HG03439 (cell line): ENCODE data around the gene CPM.
"Not testable (repeated sequence)": the region's sequence is repeated elsewhere in the genome, so short reads cannot be mapped to it uniquely, and the experiment has no call there.

ENCODE experiments used
- ATAC-seq: cut with Tn5 transposase; IDR thresholded peaks from one replicate; pipeline ENCODE4 v1.9.1; 2021; ENCODE audit warnings: mild to moderate bottlenecking, moderate library complexity; ENCODE audit not compliant: unreplicated experiment

CPM gene

DNA sequence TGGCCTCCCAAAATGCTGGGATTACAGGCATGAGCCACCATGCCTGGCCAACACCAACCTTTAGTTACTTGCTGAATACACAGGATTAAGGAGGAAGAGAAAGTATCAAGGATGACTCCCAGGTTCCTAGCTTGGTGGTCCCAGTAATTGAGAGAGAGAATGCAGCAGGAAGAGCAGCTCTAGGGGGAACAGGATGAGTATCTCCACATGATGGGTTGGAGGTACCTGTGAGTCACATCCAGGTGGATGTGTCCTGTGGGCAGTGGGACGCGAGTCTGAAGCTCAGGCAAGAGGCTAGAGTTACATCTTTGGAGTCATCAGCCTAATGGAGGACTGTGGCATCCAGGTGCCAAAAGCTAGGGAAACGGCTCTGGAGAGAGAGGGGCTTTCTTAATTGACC lies 77.9 kb downstream of the CPM start:
- ATAC-seq = no peak

GRCh38 chr12:68854554-68854953 lies 78.4 kb downstream of the CPM start:
- no peak for ATAC-seq

- no peak for ATAC-seq
These were observed 78.9 kb downstream of the CPM start for GRCh38 chr12:68854078-68854468.

DNA sequence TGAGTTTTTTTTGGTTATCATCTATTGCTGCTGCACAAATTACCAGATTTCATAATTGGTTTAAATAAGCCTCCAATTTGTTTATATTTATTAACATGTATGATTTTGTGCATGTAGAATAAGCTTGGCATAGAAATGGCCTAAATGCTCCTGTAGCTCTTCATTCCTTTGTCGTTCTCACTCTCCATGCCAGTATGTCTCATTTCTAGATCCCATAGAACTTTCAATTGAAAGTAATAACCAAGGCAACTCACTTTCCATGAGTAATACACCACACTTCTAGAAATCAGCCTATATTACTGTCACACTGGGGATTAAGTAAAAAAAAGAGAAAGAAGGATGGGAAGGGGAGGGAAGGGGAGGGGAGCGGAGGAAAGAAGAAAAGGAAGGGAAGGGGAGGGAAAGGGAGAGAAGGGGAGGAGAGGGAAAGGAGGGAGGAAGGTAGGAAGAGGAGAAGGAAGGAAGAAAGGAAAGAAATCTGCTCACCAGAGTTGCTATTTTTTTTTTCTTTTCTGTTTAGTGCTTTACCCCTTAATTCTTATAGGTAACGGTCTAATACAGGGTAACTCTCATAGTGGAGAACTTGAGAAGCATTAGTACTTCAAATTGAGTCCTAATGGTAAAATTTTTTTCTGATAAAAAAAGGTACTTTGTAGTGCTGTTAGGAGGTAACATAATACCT lies 79.4 kb downstream of the CPM start:
- no peak for ATAC-seq

- no peak for ATAC-seq
These were observed 81.2 kb downstream of the CPM start for GRCh38 chr12:68851592-68852306.

DNA sequence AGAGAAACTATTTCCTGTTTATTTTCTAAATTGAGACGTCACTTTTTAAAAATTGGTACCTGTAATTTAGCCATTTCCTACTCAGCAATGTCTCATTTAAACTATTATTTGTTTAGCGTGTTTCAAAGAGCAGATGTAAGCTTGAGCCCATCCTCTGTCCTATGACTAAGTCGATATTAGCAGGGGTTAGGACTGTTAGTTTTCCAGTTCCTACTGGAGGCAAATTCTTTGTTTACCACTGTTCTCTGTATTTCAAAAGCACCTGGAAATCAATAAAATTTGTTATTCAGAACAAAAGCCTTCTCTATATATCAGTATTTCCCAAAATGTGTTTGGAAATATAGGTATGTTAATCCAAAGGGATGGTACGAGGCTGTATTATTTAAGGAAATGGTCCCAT lies 82.6 kb downstream of the CPM start:
- no peak for ATAC-seq

- no peak for ATAC-seq
These were observed 86.2 kb downstream of the CPM start for GRCh38 chr12:68846811-68847210.

- ATAC-seq = no peak
These were observed 87.9 kb downstream of the CPM start for GRCh38 chr12:68844788-68845695.

- no peak for ATAC-seq
These were observed 88.6 kb downstream of the CPM start for GRCh38 chr12:68844318-68844745.

- ATAC-seq = no peak
These were observed 90.0 kb downstream of the CPM start for GRCh38 chr12:68842784-68843567.

DNA sequence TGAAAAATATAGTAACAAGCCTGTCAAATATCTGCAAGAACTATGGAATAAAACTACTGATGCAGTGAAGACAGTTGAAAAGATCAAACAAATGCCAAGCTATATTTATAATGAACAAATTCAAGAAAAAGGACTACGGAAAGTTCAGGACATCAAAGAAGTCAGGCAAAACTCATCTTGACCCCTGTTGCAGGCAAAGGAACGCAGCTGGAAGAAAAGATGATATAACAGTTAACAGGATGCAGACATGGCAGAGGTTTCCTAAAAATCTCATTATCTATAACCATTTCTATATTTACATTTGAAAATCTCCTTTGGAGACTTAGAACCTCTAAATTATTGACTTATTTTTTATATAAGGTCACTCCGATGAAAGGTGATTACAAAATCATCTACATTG lies 90.8 kb downstream of the CPM start:
- no peak for ATAC-seq

GRCh38 chr12:68841717-68842116 lies 91.3 kb downstream of the CPM start:
- ATAC-seq = no peak

DNA sequence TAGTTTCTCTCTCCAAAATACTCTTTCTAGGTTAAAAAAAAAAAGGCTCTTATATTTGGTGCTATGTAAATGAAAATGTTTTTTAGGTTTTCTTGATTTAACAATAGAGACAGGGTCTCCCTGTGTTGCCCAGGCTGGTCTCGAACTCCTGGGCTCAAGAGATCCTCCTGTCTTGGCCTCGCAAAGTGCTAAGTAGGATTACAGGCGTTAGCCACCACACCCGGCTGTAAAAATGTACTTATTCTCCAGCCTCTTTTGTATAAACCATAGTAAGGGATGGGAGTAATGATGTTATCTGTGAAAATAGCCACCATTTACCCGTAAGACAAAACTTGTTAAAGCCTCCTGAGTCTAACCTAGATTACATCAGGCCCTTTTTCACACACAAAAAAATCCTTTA lies 91.8 kb downstream of the CPM start:
- ATAC-seq = not testable (repeated sequence)

GRCh38 chr12:68839183-68840147 lies 93.5 kb downstream of the CPM start:
- ATAC-seq = no peak

GRCh38 chr12:68838046-68838886 lies 94.7 kb downstream of the CPM start:
- no peak for ATAC-seq

DNA sequence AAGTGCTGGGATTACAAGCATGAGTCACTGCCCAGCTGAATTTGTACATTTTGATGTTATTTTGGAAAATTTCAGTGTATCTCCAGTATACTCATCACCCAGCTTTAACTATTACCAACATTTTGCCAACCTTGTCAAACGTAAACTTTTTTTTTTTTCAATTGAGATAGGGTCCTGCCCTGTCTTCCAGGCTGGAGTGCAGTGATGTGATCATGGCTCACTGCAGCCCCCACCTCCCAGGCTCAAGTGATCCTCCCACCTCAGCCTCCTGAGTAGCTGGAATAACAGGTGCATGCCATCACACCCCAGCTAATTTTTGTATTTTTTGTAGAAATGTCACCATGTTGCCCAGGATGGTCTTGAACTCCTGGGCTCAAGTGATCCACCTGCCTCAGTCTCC lies 95.8 kb downstream of the CPM start:
- no peak for ATAC-seq

- ATAC-seq = no peak
These were observed 97.5 kb downstream of the CPM start for GRCh38 chr12:68835333-68835908.

DNA sequence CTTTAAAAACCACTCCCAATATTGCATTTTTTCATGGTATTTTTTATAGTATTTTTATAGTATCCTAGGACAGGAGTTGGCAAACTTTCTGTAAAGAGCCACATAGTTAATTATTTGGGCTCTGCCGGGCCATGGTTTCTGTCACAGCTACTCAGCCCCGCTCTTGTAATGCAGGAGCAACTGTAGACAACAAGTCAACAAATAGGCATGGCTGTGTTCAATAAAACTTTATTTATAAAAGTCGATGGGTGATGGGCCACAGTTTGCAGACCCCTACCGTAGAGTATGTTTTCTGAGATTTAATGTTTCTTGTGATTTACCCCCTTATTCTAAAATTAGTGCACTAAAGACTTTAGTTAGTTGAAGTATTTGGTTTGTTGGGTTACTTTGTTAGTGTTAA lies 99.5 kb downstream of the CPM start:
- ATAC-seq = no peak

DNA sequence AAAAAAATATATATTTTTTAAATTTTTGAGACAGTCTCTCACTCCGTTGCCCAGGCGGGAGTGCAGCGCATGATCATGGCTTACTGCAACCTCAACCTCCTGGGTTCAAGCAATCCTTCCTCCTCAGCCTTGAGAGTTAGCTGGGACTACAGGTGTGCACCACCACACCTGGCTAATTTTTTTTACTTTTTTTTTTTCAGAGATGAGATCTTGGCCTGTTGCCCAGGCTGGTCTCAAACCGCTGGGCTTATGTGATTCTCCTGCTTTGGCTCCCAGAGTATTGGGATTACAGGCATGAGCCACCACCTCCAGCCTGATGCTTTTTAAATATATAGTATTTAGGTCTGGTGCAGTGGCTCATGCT lies 100.5 kb downstream of the CPM start:
- no peak for ATAC-seq
